Stimulated activated CD8-positive, alpha-beta memory T cell treated with anti-CD3 and anti-CD28 coated beads, Interleukin-12 subunit alpha, Interleukin-12 subunit beta, amount 100 ng/mL, for 24 hours (primary cell): Measurements from ENCODE around the gene LHX5.

Experiments
- DNase-seq: peaks from one replicate; pipeline ENCODE4 v3.0.0-alpha.2; 2020; ENCODE audit errors: extremely low read depth

LHX5 gene

GRCh38 chr12:113440336-113440735 lies 31.3 kb downstream of the LHX5 start:
- no peak for DNase-seq

- no peak for DNase-seq
These were observed 32.1 kb downstream of the LHX5 start for GRCh38 chr12:113439606-113440030.

GRCh38 chr12:113439301-113439597 lies 32.4 kb downstream of the LHX5 start:
- DNase-seq, result no peak

GRCh38 chr12:113438523-113439300 lies 33.0 kb downstream of the LHX5 start:
- no peak for DNase-seq

GRCh38 chr12:113437729-113438100 lies 34.0 kb downstream of the LHX5 start:
- no peak for DNase-seq

GRCh38 chr12:113436993-113437728 lies 34.5 kb downstream of the LHX5 start:
- no peak for DNase-seq

GRCh38 chr12:113436586-113436985 lies 35.1 kb downstream of the LHX5 start:
- no peak for DNase-seq

GRCh38 chr12:113435367-113435766 lies 36.3 kb downstream of the LHX5 start:
- no peak for DNase-seq

- no peak for DNase-seq
These were observed 38.7 kb downstream of the LHX5 start for GRCh38 chr12:113432986-113433385.

GRCh38 chr12:113428482-113428881 lies 43.2 kb downstream of the LHX5 start:
- DNase-seq, result no peak

GRCh38 chr12:113427882-113428281 lies 43.8 kb downstream of the LHX5 start:
- DNase-seq, result no peak

GRCh38 chr12:113425960-113426453 lies 45.7 kb downstream of the LHX5 start:
- DNase-seq, result no peak

GRCh38 chr12:113424915-113425823 lies 46.5 kb downstream of the LHX5 start:
- DNase-seq, result no peak

- DNase-seq, result no peak
These were observed 47.2 kb downstream of the LHX5 start for GRCh38 chr12:113424456-113424855.

GRCh38 chr12:113422886-113423669 lies 48.6 kb downstream of the LHX5 start:
- DNase-seq, result no peak

GRCh38 chr12:113422030-113422885 lies 49.4 kb downstream of the LHX5 start, which contains the start of gene SDSL:
Gene SDSL (plus strand): TSS chr12:113422380. CDS start chr12:113427983, 5,603 bp downstream.
- DNase-seq, result no peak

- DNase-seq, result no peak
These were observed 50.6 kb downstream of the LHX5 start for GRCh38 chr12:113420996-113421595.

GRCh38 chr12:113418213-113418879 lies 53.3 kb downstream of the LHX5 start:
- DNase-seq, result no peak

GRCh38 chr12:113416091-113416754 lies 55.4 kb downstream of the LHX5 start:
- no peak for DNase-seq
